ENCODE results near the gene RABGAP1. TPM values are rescaled to one million over a fixed set of nuclear protein-coding genes. Genes with fewer than 3 reads are reported as not detected.

Gene RABGAP1
- total RNA-seq, 2 donors from 2014 or later = 33.8 to 36.7 TPM

- no peak for ATAC-seq
- H3K4me1 Mint-ChIP-seq = peaks cover 19% of the 10 kb centered on the region
- H3K36me3 Mint-ChIP-seq (ENCODE audit: low read depth) = peaks cover 16% of the 10 kb centered on the region
- no peak within 1 kb of the TSS for H3K4me3 Mint-ChIP-seq
- H3K9me3 ChIP-seq (ENCODE audit: control insufficient read depth, low read length, poor library complexity, severe bottlenecking) = no peaks in the 10 kb centered on the region
- no peak for DNase-seq
- H3K27me3 Mint-ChIP-seq = no peaks in the 10 kb centered on the region
- peak within 1 kb of the TSS; percentile 14 for H3K27ac Mint-ChIP-seq
These were observed 92.5 kb downstream of the RABGAP1 start, which contains the start of gene GPR21 for GRCh38 chr9:123033352-123033751. Gene GPR21 (plus strand): TSS chr9:123033667. CDS start chr9:123034567, 900 bp downstream.

GRCh38 chr9:123033864-123034601, 93.2 kb downstream of the RABGAP1 start:
- ATAC-seq = no peak
- no peak overlapping the region for H3K4me3 Mint-ChIP-seq
- peak overlapping the region; percentile 14 for H3K27ac Mint-ChIP-seq
- H3K4me1 Mint-ChIP-seq = peaks cover 17% of the 10 kb centered on the region
- H3K36me3 Mint-ChIP-seq (ENCODE audit: low read depth) = peaks cover 12% of the 10 kb centered on the region
- no peak for DNase-seq
- H3K27me3 Mint-ChIP-seq = no peaks in the 10 kb centered on the region
- H3K9me3 ChIP-seq (ENCODE audit: control insufficient read depth, low read length, poor library complexity, severe bottlenecking) = no peaks in the 10 kb centered on the region

- Mint-ChIP-seq H3K36me3 (ENCODE audit: low read depth) (peaks cover 12% of the 10 kb centered on the region), H3K4me3 (no peak overlapping the region), H3K27me3 (no peaks in the 10 kb centered on the region), H3K27ac (no peak overlapping the region), H3K4me1 (peaks cover 17% of the 10 kb centered on the region)
- H3K9me3 ChIP-seq (ENCODE audit: control insufficient read depth, low read length, poor library complexity, severe bottlenecking) = no peaks in the 10 kb centered on the region
- no peak for ATAC-seq
- no peak for DNase-seq
These were observed 94.2 kb downstream of the RABGAP1 start for GRCh38 chr9:123034881-123035510.

- ATAC-seq = no peak
- H3K36me3 Mint-ChIP-seq (ENCODE audit: low read depth) = peaks cover 12% of the 10 kb centered on the region
- H3K4me1 Mint-ChIP-seq = peaks cover 17% of the 10 kb centered on the region
- no peak for DNase-seq
- no peak overlapping the region for H3K27ac Mint-ChIP-seq
- no peaks in the 10 kb centered on the region for H3K9me3 ChIP-seq (ENCODE audit: control insufficient read depth, low read length, poor library complexity, severe bottlenecking)
- no peaks in the 10 kb centered on the region for H3K27me3 Mint-ChIP-seq
- no peak overlapping the region for H3K4me3 Mint-ChIP-seq
These were observed 95.0 kb downstream of the RABGAP1 start for GRCh38 chr9:123035791-123036190.

- no peak overlapping the region for H3K4me3 Mint-ChIP-seq
- H3K4me1 Mint-ChIP-seq = peaks cover 13% of the 10 kb centered on the region
- no peaks in the 10 kb centered on the region for H3K27me3 Mint-ChIP-seq
- ATAC-seq (no peak), DNase-seq (no peak)
- H3K9me3 ChIP-seq (ENCODE audit: control insufficient read depth, low read length, poor library complexity, severe bottlenecking) = no peaks in the 10 kb centered on the region
- no peak overlapping the region for H3K27ac Mint-ChIP-seq
- H3K36me3 Mint-ChIP-seq (ENCODE audit: low read depth) = peaks cover 12% of the 10 kb centered on the region
These were observed 96.2 kb downstream of the RABGAP1 start for GRCh38 chr9:123036893-123037545.

GRCh38 chr9:123039617-123040219, 98.9 kb downstream of the RABGAP1 start:
- Mint-ChIP-seq H3K4me1 (peaks cover 8% of the 10 kb centered on the region), H3K4me3 (no peak overlapping the region), H3K27ac (no peak overlapping the region), H3K36me3 (ENCODE audit: low read depth) (peaks cover 11% of the 10 kb centered on the region), H3K27me3 (no peaks in the 10 kb centered on the region)
- DNase-seq (no peak), ATAC-seq (no peak)
- no peaks in the 10 kb centered on the region for H3K9me3 ChIP-seq (ENCODE audit: control insufficient read depth, low read length, poor library complexity, severe bottlenecking)

GRCh38 chr9:123040801-123041200, 100.0 kb downstream of the RABGAP1 start:
- ATAC-seq (no peak), DNase-seq (no peak)

GRCh38 chr9:123041489-123041888, 100.7 kb downstream of the RABGAP1 start:
- DNase-seq (no peak), ATAC-seq (no peak)
- H3K4me1 Mint-ChIP-seq = peaks cover 8% of the 10 kb centered on the region
- H3K27me3 Mint-ChIP-seq = no peaks in the 10 kb centered on the region
- H3K4me3 Mint-ChIP-seq = no peak overlapping the region
- no peaks in the 10 kb centered on the region for H3K9me3 ChIP-seq (ENCODE audit: control insufficient read depth, low read length, poor library complexity, severe bottlenecking)
- peaks cover 8% of the 10 kb centered on the region for H3K36me3 Mint-ChIP-seq (ENCODE audit: low read depth)
- H3K27ac Mint-ChIP-seq = peak overlapping the region; percentile 8

More at GRCh38 chr9:123040801-123041200, 100.0 kb downstream of the RABGAP1 start:
- no peak overlapping the region for H3K4me3 Mint-ChIP-seq
- no peaks in the 10 kb centered on the region for H3K27me3 Mint-ChIP-seq
- peak overlapping the region; percentile 8 for H3K27ac Mint-ChIP-seq
- H3K9me3 ChIP-seq (ENCODE audit: control insufficient read depth, low read length, poor library complexity, severe bottlenecking) = no peaks in the 10 kb centered on the region
- peaks cover 7% of the 10 kb centered on the region for H3K36me3 Mint-ChIP-seq (ENCODE audit: low read depth)
- peaks cover 3% of the 10 kb centered on the region for H3K4me1 Mint-ChIP-seq

GRCh38 chr9:123043081-123043939, 102.5 kb downstream of the RABGAP1 start:
- Mint-ChIP-seq H3K4me1 (peaks cover 5% of the 10 kb centered on the region), H3K4me3 (no peak overlapping the region), H3K36me3 (ENCODE audit: low read depth) (peaks cover 8% of the 10 kb centered on the region), H3K27ac (no peak overlapping the region), H3K27me3 (no peaks in the 10 kb centered on the region)
- no peaks in the 10 kb centered on the region for H3K9me3 ChIP-seq (ENCODE audit: control insufficient read depth, low read length, poor library complexity, severe bottlenecking)
- no peak for DNase-seq
- no peak for ATAC-seq

GRCh38 chr9:123044586-123044985, 103.8 kb downstream of the RABGAP1 start:
- peaks cover 8% of the 10 kb centered on the region for H3K36me3 Mint-ChIP-seq (ENCODE audit: low read depth)

GRCh38 chr9:123046406-123047195, 105.8 kb downstream of the RABGAP1 start:
- Mint-ChIP-seq H3K4me3 (no peak overlapping the region), H3K36me3 (ENCODE audit: low read depth) (peaks cover 6% of the 10 kb centered on the region), H3K27ac (no peak overlapping the region), H3K27me3 (no peaks in the 10 kb centered on the region), H3K4me1 (peaks cover 5% of the 10 kb centered on the region)
- H3K9me3 ChIP-seq (ENCODE audit: control insufficient read depth, low read length, poor library complexity, severe bottlenecking) = no peaks in the 10 kb centered on the region
- no peak for ATAC-seq
- no peak for DNase-seq

More at GRCh38 chr9:123044586-123044985, 103.8 kb downstream of the RABGAP1 start:
- Mint-ChIP-seq H3K27ac (no peak overlapping the region), H3K4me3 (no peak overlapping the region), H3K27me3 (no peaks in the 10 kb centered on the region), H3K4me1 (peaks cover 5% of the 10 kb centered on the region)
- no peaks in the 10 kb centered on the region for H3K9me3 ChIP-seq (ENCODE audit: control insufficient read depth, low read length, poor library complexity, severe bottlenecking)
- no peak for DNase-seq
- no peak for ATAC-seq

GRCh38 chr9:123048748-123049147, 107.9 kb downstream of the RABGAP1 start:
- DNase-seq = no peak
- Mint-ChIP-seq H3K36me3 (ENCODE audit: low read depth) (peaks cover 4% of the 10 kb centered on the region), H3K4me1 (peaks cover 6% of the 10 kb centered on the region), H3K27me3 (no peaks in the 10 kb centered on the region), H3K4me3 (no peak overlapping the region), H3K27ac (no peak overlapping the region)
- ATAC-seq = no peak
- no peaks in the 10 kb centered on the region for H3K9me3 ChIP-seq (ENCODE audit: control insufficient read depth, low read length, poor library complexity, severe bottlenecking)
